Esophagus muscularis mucosa (tissue), 4 donors: ENCODE results near the gene TSPAN5. TPM values are rescaled to one million over a fixed set of nuclear protein-coding genes. Genes with fewer than 3 reads are reported as not detected.

ENCODE experiments used
- DNase-seq: peaks from one replicate; pipeline ENCODE4 v3.0.0-alpha.2; 2017; ENCODE audit errors: extremely low spot score
- H3K27ac ChIP-seq, 4 donors: fragments of 200-600 bp; sonication (generic); replicated peaks in 1 of 4; 1 replicate in 3 of 4; 2 replicates in 1 of 4; pipeline ENCODE4 v1.5.1; 2016 to 2019; ENCODE audit warnings: mild to moderate bottlenecking in 1 of 4
- H3K27me3 ChIP-seq, 4 donors: fragments of 200-600 bp; sonication (generic); one replicate each; pipeline versions ENCODE4 v1.5.1 to v1.6.0; 2016 to 2019
- H3K36me3 ChIP-seq, 4 donors: fragments of 200-600 bp; sonication (generic); one replicate each; pipeline ENCODE4 v1.5.1; 2016 to 2019
- H3K4me1 ChIP-seq, 4 donors: fragments of 200-600 bp; sonication (generic); one replicate each; pipeline ENCODE4 v1.5.1; 2016 to 2019
- H3K4me3 ChIP-seq, 4 donors: fragments of 200-600 bp; sonication (generic); 1 replicate in 2 of 4; 2 replicates in 2 of 4; pipeline ENCODE4 v1.5.1; 2016 to 2019; ENCODE audit warnings: mild to moderate bottlenecking in 4 of 4, moderate library complexity in 1 of 4
- H3K9me3 ChIP-seq, 4 donors: fragments of 200-600 bp; sonication (generic); 1 replicate in 3 of 4; 2 replicates in 1 of 4; pipeline ENCODE4 v1.5.1; 2016 to 2019
- CTCF ChIP-seq, 3 experiments: fragments of 200-600 bp in 2 of 3; fragments of 450-650 bp in 1 of 3; sonication (generic) in 2 of 3; IDR thresholded peaks; one replicate each; pipeline ENCODE4 v1.5.1; 2017 to 2019; ENCODE audit warnings: antibody characterized with exemption in 3 of 3, mild to moderate bottlenecking in 2 of 3, moderate library complexity in 1 of 3
- EP300 ChIP-seq: sonication (generic); formaldehyde crosslinking; IDR thresholded peaks from one replicate; pipeline ENCODE4 v1.6.1; 2017; ENCODE audit warnings: antibody characterized with exemption
- POLR2A ChIP-seq: fragments of 450-650 bp; IDR thresholded peaks from one replicate; pipeline ENCODE4 v1.6.1; 2017; ENCODE audit warnings: antibody characterized with exemption, moderate library complexity, mild to moderate bottlenecking, low read depth
- POLR2AphosphoS5 ChIP-seq, 2 donors: sonication (generic); formaldehyde crosslinking; IDR thresholded peaks; one replicate each; pipeline ENCODE4 v1.6.1; 2017; ENCODE audit warnings: antibody characterized with exemption in 2 of 2
- WGBS: methylation state at CpG from one replicate; pipeline ENCODE4 v1.1.5; 2018; 5-methylcytosine and 5-hydroxymethylcytosine counted together
- intact Hi-C: fragments of 100-400 bp; cut with DNase I; formaldehyde crosslinking; loops from one replicate; pipeline ENCODE4 v1.15.1; 2023
- total RNA-seq, 4 donors: library from RNA; depleted of rRNA; stranded (reverse); fragments of >200 nt; gene quantifications; one replicate each; pipeline versions ENCODE4 v1.1.0 to v1.2.1, GENCODE V29; 2016

The TSPAN5 gene
- total RNA-seq, 4 donors from 2014 or later: 9.1 to 16.8 (median 13.3) TPM

- Histone ChIP-seq H3K36me3 (no peaks in the 10 kb centered on the region), H3K4me3 (no peak overlapping the region), H3K27ac (peak overlapping the region in 1 of 4 donors; percentile 20), H3K27me3 (no peaks in the 10 kb centered on the region), H3K4me1 (peaks cover 9 to 38% (median 29%) of the 10 kb centered on the region in 4 donors), H3K9me3 (no peaks in the 10 kb centered on the region)
- 39% methylated on average over 3 of the region's 3 CpGs for WGBS
- intact Hi-C loops: no loop called here
- no peak for DNase-seq
- TF ChIP-seq CTCF (IDR thresholded peaks at IDR 0.05) (no peak), POLR2A (no peak), POLR2AphosphoS5 (IDR thresholded peaks at IDR 0.05) (no peak), EP300 (no peak)
Observed at GRCh38 chr4:98522636-98523395, 135.6 kb downstream of the TSPAN5 start.

- WGBS: 55% methylated on average over 5 of the region's 5 CpGs
- TF ChIP-seq EP300 (no peak), POLR2AphosphoS5 (IDR thresholded peaks at IDR 0.05) (no peak), POLR2A (no peak), CTCF (IDR thresholded peaks at IDR 0.05) (no peak)
- H3K27ac ChIP-seq: no peak overlapping the region
- intact Hi-C loops: no loop called here
- no peaks in the 10 kb centered on the region for H3K27me3 ChIP-seq
- no peaks in the 10 kb centered on the region for H3K9me3 ChIP-seq
- H3K36me3 ChIP-seq: no peaks in the 10 kb centered on the region
- no peak overlapping the region for H3K4me3 ChIP-seq
- no peak for DNase-seq
- peaks cover 9 to 30% (median 25%) of the 10 kb centered on the region in 4 donors for H3K4me1 ChIP-seq
Observed at GRCh38 chr4:98522062-98522461, 136.3 kb downstream of the TSPAN5 start.

- intact Hi-C loops: no loop called here
- peaks cover 9 to 28% (median 26%) of the 10 kb centered on the region in 4 donors for H3K4me1 ChIP-seq
- peaks cover 0 to 5% (median 0%) of the 10 kb centered on the region in 4 donors for H3K9me3 ChIP-seq
- DNase-seq: no peak
- H3K27ac ChIP-seq: no peak overlapping the region
- no peaks in the 10 kb centered on the region for H3K27me3 ChIP-seq
- TF ChIP-seq POLR2A (no peak), POLR2AphosphoS5 (IDR thresholded peaks at IDR 0.05) (no peak), CTCF (IDR thresholded peaks at IDR 0.05) (no peak), EP300 (no peak)
- no peaks in the 10 kb centered on the region for H3K36me3 ChIP-seq
- no peak overlapping the region for H3K4me3 ChIP-seq
Observed at GRCh38 chr4:98521486-98521885, 136.9 kb downstream of the TSPAN5 start.

- intact Hi-C loops: no loop called here
- no peak overlapping the region for H3K27ac ChIP-seq
- H3K36me3 ChIP-seq: no peaks in the 10 kb centered on the region
- H3K9me3 ChIP-seq: peaks cover 0 to 5% (median 0%) of the 10 kb centered on the region in 4 donors
- no peak overlapping the region for H3K4me3 ChIP-seq
- DNase-seq: no peak
- TF ChIP-seq POLR2AphosphoS5 (IDR thresholded peaks at IDR 0.05): no peak
- no peak for TF ChIP-seq POLR2A
- no peak for TF ChIP-seq CTCF (IDR thresholded peaks at IDR 0.05)
- no peak for TF ChIP-seq EP300
- peaks cover 4 to 30% (median 25%) of the 10 kb centered on the region in 4 donors for H3K4me1 ChIP-seq
- H3K27me3 ChIP-seq: no peaks in the 10 kb centered on the region
- WGBS: 82% methylated on average over 7 of the region's 7 CpGs
Observed at GRCh38 chr4:98519268-98519977, 139.0 kb downstream of the TSPAN5 start.
